ENCODE data around the gene ZC3H7A.

GRCh38 chr16:11726008-11726407, 71.0 kb downstream of the ZC3H7A start:
- TF ChIP-seq CEBPB (IDR thresholded peaks at IDR 0.05) = no peak
- no peak for TF ChIP-seq EP300 (IDR thresholded peaks at IDR 0.05; ENCODE audit: borderline replicate concordance)

Data from Ishikawa (cell line).